H1 (cell line): ENCODE data around the gene ZC3H14. TPM values are rescaled to one million over a fixed set of nuclear protein-coding genes. Genes with fewer than 3 reads are reported as not detected.

Experiments used
- CTCF ChIA-PET: fragments of 300-600 bp; sonication (Branson Sonifier 250); formaldehyde crosslinking; loops from one replicate; lab custom pipeline; 2021; ENCODE audit not compliant: partially characterized antibody; lab: Charles Lee
- POLR2A ChIA-PET: fragments of 300-600 bp; sonication (Branson Sonifier 250); formaldehyde crosslinking; loops from one replicate; lab custom pipeline; 2021; ENCODE audit warnings: inconsistent platforms; ENCODE audit not compliant: partially characterized antibody; lab: Charles Lee
- DNase-seq, 2 experiments: peaks; one replicate each; pipeline versions ENCODE4 v3.0.0 to v3.0.0-alpha.2; 2010 to 2022; ENCODE audit warnings: low spot score in 2 of 2, low read depth in 1 of 2, mixed read lengths in 1 of 2
- FAIRE-seq: peaks from 2 replicates; lab custom pipeline; 2011; peaks lifted over from hg19 to GRCh38; lab: Jason Lieb, UNC
- H2AFZ ChIP-seq: 2 replicates; pipeline ENCODE4 v1.8.1; 2012; ENCODE audit warnings: low read length, inconsistent platforms
- H2AK5ac ChIP-seq: 2 replicates; pipeline ENCODE4 v1.6.1; 2013; ENCODE audit warnings: low read depth, low read length
- H2BK120ac ChIP-seq: replicated peaks from 2 replicates; pipeline ENCODE3; 2013; ENCODE audit warnings: low read depth, low read length, inconsistent platforms
- H2BK12ac ChIP-seq: 2 replicates; pipeline ENCODE4 v1.6.1; 2013; ENCODE audit warnings: low read depth, low read length
- H2BK15ac ChIP-seq: 2 replicates; pipeline ENCODE4 v1.6.1; 2013; ENCODE audit warnings: low read length
- H2BK20ac ChIP-seq: 2 replicates; pipeline ENCODE4 v1.6.1; 2013; ENCODE audit warnings: low read length
- H2BK5ac ChIP-seq: 2 replicates; pipeline ENCODE4 v1.6.1; 2013; ENCODE audit warnings: low read depth, low read length
- H3K14ac ChIP-seq: 2 replicates; pipeline ENCODE4 v1.6.1; 2013; ENCODE audit warnings: inconsistent platforms; ENCODE audit not compliant: insufficient read length
- H3K18ac ChIP-seq: 2 replicates; pipeline ENCODE4 v1.6.1; 2013; ENCODE audit warnings: low read length; ENCODE audit errors: extremely low read depth
- H3K23ac ChIP-seq: 2 replicates; pipeline ENCODE4 v1.6.1; 2013; ENCODE audit warnings: inconsistent platforms; ENCODE audit not compliant: insufficient read length
- H3K23me2 ChIP-seq: 2 replicates; pipeline ENCODE4 v1.6.1; 2013; ENCODE audit warnings: low read depth, low read length
- H3K27ac ChIP-seq: 2 replicates; pipeline ENCODE4 v1.6.1; 2011; ENCODE audit warnings: low read depth, low read length, inconsistent platforms
- H3K27me3 ChIP-seq, 4 experiments: replicated peaks in 1 of 4; 1 replicate in 1 of 4; 2 replicates in 3 of 4; pipeline versions ENCODE4 v1.6.1 to v1.8.1; 2011 to 2013; ENCODE audit warnings: low read length in 3 of 4, mild to moderate bottlenecking in 3 of 4, inconsistent platforms in 2 of 4, mixed read lengths in 2 of 4, moderate library complexity in 1 of 4; ENCODE audit not compliant: control insufficient read depth in 3 of 4, insufficient read depth in 3 of 4; ENCODE audit errors: extremely low read depth in 1 of 4
- H3K36me3 ChIP-seq, 4 experiments: 2 replicates each; pipeline versions ENCODE4 v1.6.1 to v1.8.1; 2011 to 2013; ENCODE audit warnings: mild to moderate bottlenecking in 4 of 4, low read length in 3 of 4, moderate library complexity in 2 of 4, control low read depth in 1 of 4, inconsistent platforms in 1 of 4; ENCODE audit not compliant: insufficient read depth in 4 of 4, control insufficient read depth in 2 of 4
- H3K4ac ChIP-seq: replicated peaks from 2 replicates; pipeline ENCODE3; 2013; ENCODE audit warnings: low read length, low read depth, mixed read lengths, inconsistent platforms; ENCODE audit not compliant: insufficient read length
- H3K4me1 ChIP-seq, 4 experiments: replicated peaks in 1 of 4; 1 replicate in 1 of 4; 2 replicates in 3 of 4; pipeline versions ENCODE4 v1.6.1 to v1.8.1; 2011 to 2013; ENCODE audit warnings: low read length in 3 of 4, inconsistent platforms in 2 of 4, mixed read lengths in 1 of 4; ENCODE audit not compliant: insufficient read depth in 4 of 4, control insufficient read depth in 3 of 4
- H3K4me2 ChIP-seq, 2 experiments: 2 replicates each; pipeline versions ENCODE4 v1.6.1 to v1.8.1; 2011 to 2013; ENCODE audit warnings: low read depth in 2 of 2, low read length in 2 of 2, control low read depth in 1 of 2, inconsistent platforms in 1 of 2, mild to moderate bottlenecking in 1 of 2; ENCODE audit not compliant: insufficient read depth in 1 of 2
- H3K4me3 ChIP-seq, 4 experiments: fragments of 200-600, 300-600 bp in 1 of 4; sonication (generic), shearing (Covaris generic), sonication (Bioruptor Twin) in 1 of 4; 2 replicates each; pipeline versions ENCODE4 v1.5.1 to v1.8.1; 2011 to 2016; ENCODE audit warnings: low read length in 4 of 4, low read depth in 3 of 4, control low read depth in 2 of 4, inconsistent platforms in 2 of 4, mild to moderate bottlenecking in 2 of 4, mixed read lengths in 1 of 4, moderate library complexity in 1 of 4; ENCODE audit not compliant: insufficient read depth in 2 of 4; ENCODE audit errors: extremely low read depth in 1 of 4
- H3K56ac ChIP-seq: replicated peaks from 2 replicates; pipeline ENCODE3; 2013; ENCODE audit warnings: low read depth, mild to moderate bottlenecking, mixed read lengths, low read length, inconsistent platforms; ENCODE audit not compliant: insufficient read length
- H3K79me1 ChIP-seq: 2 replicates; pipeline ENCODE4 v1.6.1; 2013; ENCODE audit warnings: low read depth, low read length, control low read depth
- H3K79me2 ChIP-seq, 2 experiments: 2 replicates each; pipeline versions ENCODE4 v1.6.1 to v1.8.1; 2012 to 2013; ENCODE audit warnings: low read length in 2 of 2, mild to moderate bottlenecking in 2 of 2, inconsistent platforms in 1 of 2; ENCODE audit not compliant: insufficient read depth in 2 of 2, control insufficient read depth in 1 of 2
- H3K9ac ChIP-seq, 4 experiments: replicated peaks in 1 of 4; 1 replicate in 1 of 4; 2 replicates in 3 of 4; pipeline versions ENCODE4 v1.6.1 to v1.8.1; 2011 to 2013; ENCODE audit warnings: low read depth in 3 of 4, low read length in 3 of 4, control low read depth in 2 of 4, mild to moderate bottlenecking in 2 of 4, moderate library complexity in 2 of 4, inconsistent platforms in 1 of 4; ENCODE audit errors: extremely low read depth in 1 of 4
- H3K9me3 ChIP-seq, 2 experiments: 2 replicates each; pipeline versions ENCODE4 v1.6.1 to v1.8.1; 2012 to 2013; ENCODE audit warnings: mild to moderate bottlenecking in 2 of 2, moderate library complexity in 2 of 2, control low read depth in 1 of 2, inconsistent platforms in 1 of 2, low read depth in 1 of 2, low read length in 1 of 2, mixed read lengths in 1 of 2; ENCODE audit not compliant: insufficient read depth in 2 of 2
- H4K20me1 ChIP-seq, 2 experiments: replicated peaks in 1 of 2; 2 replicates each; pipeline versions ENCODE3 to v1.8.1; 2011 to 2013; ENCODE audit warnings: inconsistent platforms in 2 of 2, low read length in 2 of 2, mild to moderate bottlenecking in 1 of 2; ENCODE audit not compliant: insufficient read depth in 2 of 2, control insufficient read depth in 1 of 2
- H4K5ac ChIP-seq: 2 replicates; pipeline ENCODE4 v1.6.1; 2013; ENCODE audit warnings: low read length, low read depth, mixed read lengths, inconsistent platforms; ENCODE audit not compliant: insufficient read length
- H4K8ac ChIP-seq: 2 replicates; pipeline ENCODE4 v1.8.0; 2013; ENCODE audit warnings: mild to moderate bottlenecking, moderate library complexity, low read length, inconsistent platforms; ENCODE audit not compliant: insufficient read depth; ENCODE audit errors: extremely low read depth
- H4K91ac ChIP-seq: replicated peaks from 2 replicates; pipeline ENCODE3; 2013; ENCODE audit warnings: low read length, mixed read lengths, inconsistent platforms; ENCODE audit not compliant: insufficient read length
- GABPA ChIP-seq: IDR thresholded peaks from 2 replicates; pipeline ENCODE4 v1.6.1; 2011; ENCODE audit warnings: mild to moderate bottlenecking, low read length, moderate library complexity, borderline replicate concordance; ENCODE audit not compliant: insufficient read depth
- HDAC2 ChIP-seq, 2 experiments: fragments of 300-600 bp in 1 of 2; sonication (generic) in 1 of 2; IDR thresholded peaks; 2 replicates each; pipeline ENCODE4 v1.6.1; 2011 to 2012; ENCODE audit warnings: low read depth in 2 of 2, low read length in 2 of 2, mild to moderate bottlenecking in 2 of 2, moderate library complexity in 2 of 2, borderline replicate concordance in 1 of 2, inconsistent platforms in 1 of 2
- WGBS, 2 experiments: shearing (Covaris generic) in 1 of 2; methylation state at CpG; one replicate each; pipeline versions ENCODE4 v1.1.6 to v1.1.7; 2013 to 2015; ENCODE audit warnings: low lambda C conversion rate in 2 of 2, mixed read lengths in 2 of 2, inconsistent platforms in 1 of 2, low coverage in 1 of 2, missing lambda C conversion rate in 1 of 2; ENCODE audit not compliant: insufficient replicate concordance in 2 of 2, insufficient coverage in 1 of 2, insufficient read length in 1 of 2; ENCODE audit errors: extremely low coverage in 1 of 2, missing lambda C conversion rate in 1 of 2; 5-methylcytosine and 5-hydroxymethylcytosine counted together
- polyA plus RNA-seq, 7 experiments: library from polyadenylated mRNA; depleted of rRNA in 3 of 7; stranded (reverse) in 5 of 7; unstranded in 2 of 7; fragments of >200 nt in 5 of 7; fragments of 200-250 nt in 2 of 7; gene quantifications; 1 replicate in 5 of 7; 2 replicates in 1 of 7; 4 replicates in 1 of 7; pipeline versions ENCODE4 v1.2.1 to v1.2.3, GENCODE V29; 2011 to 2013; ENCODE audit warnings: missing spikeins in 2 of 7, mixed read lengths in 2 of 7
- small RNA-seq: library from polyadenylated mRNA; stranded (forward); fragments of <200 nt; extraction: miRNeasy Mini kit (QIAGEN cat#:217004); gene quantifications from one replicate; pipeline ENCODE3, GENCODE V24; 2013; ENCODE audit not compliant: insufficient read depth
- total RNA-seq: library from RNA; stranded (reverse); fragmentation: NEBNext Ultra II Directional; extraction: Animal tissue kit (Norgen Biotek cat#: 25700); gene quantifications from 2 replicates; pipeline ENCODE4 v1.2.1, GENCODE V29; 2021

ZC3H14 gene
- total and polyA plus RNA-seq, 2 of the 8 experiments (the other 6 are each of a cell fraction or from before 2014, with no cell fraction given) = 86.0 to 99.1 TPM

- H3K9ac ChIP-seq = no peak overlapping the region
- no peaks in the 10 kb centered on the region for H3K4me1 ChIP-seq
- no peak overlapping the region for H4K8ac ChIP-seq
- no peak overlapping the region for H3K18ac ChIP-seq
- H3K56ac ChIP-seq = no peak overlapping the region
- no peak for TF ChIP-seq HDAC2 (IDR thresholded peaks at IDR 0.05; ENCODE audit: borderline replicate concordance in 1 of 2, low read depth in 2 of 2, low read length in 2 of 2)
- no peak for TF ChIP-seq GABPA
- no peak overlapping the region for H2BK5ac ChIP-seq
- no peaks in the 10 kb centered on the region for H3K23me2 ChIP-seq
- H3K79me1 ChIP-seq = no peaks in the 10 kb centered on the region
- H3K9me3 ChIP-seq = no peaks in the 10 kb centered on the region
- H3K4me3 ChIP-seq = no peak overlapping the region
- 84% methylated on average over 4 of the region's 4 CpGs; no CpG with 5 or more reads in 1 of the 2 experiments for WGBS, 2 experiments
- POLR2A ChIA-PET = interaction anchor here (0.9 to 1.7 kb wide), 3 partner anchors 13 to 686 kb away, joined by 3 to 5 read pairs (median 3); no protein-coding TSS in a partner anchor
- H3K14ac ChIP-seq = no peak overlapping the region
- CTCF ChIA-PET = interaction anchor here (0.6 to 3.9 kb wide), 11 partner anchors 11 to 480 kb away, joined by 3 to 65 read pairs (median 4); partner anchors contain the start of gene EML5
- no peak overlapping the region for H4K5ac ChIP-seq
- no peaks in the 10 kb centered on the region for H3K36me3 ChIP-seq
- H3K79me2 ChIP-seq = no peaks in the 10 kb centered on the region
- DNase-seq = no peak
- no peak overlapping the region for H2BK12ac ChIP-seq
- H2BK20ac ChIP-seq = no peak overlapping the region
- no peak overlapping the region for H3K4me2 ChIP-seq
- no peak overlapping the region for H2AK5ac ChIP-seq
- H2AFZ ChIP-seq = peak overlapping the region; percentile 14; the same call in 1 of the 2 replicates
- no peak overlapping the region for H3K4ac ChIP-seq
- no peak overlapping the region for H3K23ac ChIP-seq
- H4K91ac ChIP-seq = no peak overlapping the region
- H4K20me1 ChIP-seq = no peaks in the 10 kb centered on the region
- no peak overlapping the region for H3K27ac ChIP-seq
- no peak for FAIRE-seq
- no peak overlapping the region for H2BK15ac ChIP-seq
- H3K27me3 ChIP-seq = no peaks in the 10 kb centered on the region
- H2BK120ac ChIP-seq = no peak overlapping the region
These were observed 106.5 kb downstream of the ZC3H14 start for GRCh38 chr14:88669346-88669745.

Small RNAs within 50 kb of the gene (small RNA-seq; reads per million reads assigned to genes)
- gene RNU4-22P = not detected

Other genes starting within 250 kb of the ZC3H14 start
- 0.63 and 0.94 TPM in 2 replicates for gene KCNK10, start 239.8 kb upstream of the ZC3H14 start, total RNA-seq
- 0.45 and 0.52 TPM in 2 replicates for gene KCNK10, start 239.8 kb upstream of the ZC3H14 start, polyA plus RNA-seq (2011; rRNA removed)
- 6.0 and 6.7 TPM in 2 replicates for gene SPATA7, start 177.4 kb upstream of the ZC3H14 start, total RNA-seq
- 2.7 and 3.8 TPM in 2 replicates for gene SPATA7, start 177.4 kb upstream of the ZC3H14 start, polyA plus RNA-seq (2011; rRNA removed)
- 16.1 and 18.0 TPM in 2 replicates for gene PTPN21, start 8.0 kb upstream of the ZC3H14 start, total RNA-seq
- 6.5 and 8.2 TPM in 2 replicates for gene PTPN21, start 8.0 kb upstream of the ZC3H14 start, polyA plus RNA-seq (2011; rRNA removed)
- 0.55 and 0.88 TPM in 2 replicates for gene EML5, start 229.9 kb downstream of the ZC3H14 start, total RNA-seq
- gene EML5, start 229.9 kb downstream of the ZC3H14 start, polyA plus RNA-seq (2011; rRNA removed) = 0.25 and 0.39 TPM in 2 replicates